ENCODE data around the gene CDH4. TPM values are rescaled to one million over a fixed set of nuclear protein-coding genes. Genes with fewer than 3 reads are reported as not detected.

Gene CDH4
- total RNA-seq, 1 donor from 2014 or later = 0.23 TPM

GRCh38 chr20:61662226-61662967, 410.3 kb downstream of the CDH4 start:
- no peaks in the 10 kb centered on the region for H3K9me3 Mint-ChIP-seq (ENCODE audit: unreplicated experiment)
- H3K4me1 Mint-ChIP-seq (ENCODE audit: unreplicated experiment) = peaks cover 9% of the 10 kb centered on the region
- peak; percentile 31 for TF ChIP-seq CTCF (IDR thresholded peaks at IDR 0.05; ENCODE audit: unreplicated experiment)
- H3K27me3 Mint-ChIP-seq (ENCODE audit: unreplicated experiment) = peaks cover 3% of the 10 kb centered on the region
- no peak for DNase-seq (ENCODE audit: low spot score)
- no peak overlapping the region for H3K4me3 Mint-ChIP-seq (ENCODE audit: unreplicated experiment)
- no peak overlapping the region for H3K27ac Mint-ChIP-seq (ENCODE audit: unreplicated experiment)
- no peaks in the 10 kb centered on the region for H3K36me3 Mint-ChIP-seq (ENCODE audit: low read depth, unreplicated experiment)

GRCh38 chr20:61662968-61663331, 410.9 kb downstream of the CDH4 start:
- H3K27ac Mint-ChIP-seq (ENCODE audit: unreplicated experiment) = no peak overlapping the region

GRCh38 chr20:61663521-61664425, 411.7 kb downstream of the CDH4 start:
- Mint-ChIP-seq H3K4me3 (ENCODE audit: unreplicated experiment) (no peak overlapping the region), H3K9me3 (ENCODE audit: unreplicated experiment) (no peaks in the 10 kb centered on the region), H3K27me3 (ENCODE audit: unreplicated experiment) (peaks cover 3% of the 10 kb centered on the region), H3K27ac (ENCODE audit: unreplicated experiment) (no peak overlapping the region), H3K4me1 (ENCODE audit: unreplicated experiment) (peaks cover 18% of the 10 kb centered on the region), H3K36me3 (ENCODE audit: low read depth, unreplicated experiment) (no peaks in the 10 kb centered on the region)
- no peak for DNase-seq (ENCODE audit: low spot score)
- TF ChIP-seq CTCF (IDR thresholded peaks at IDR 0.05; ENCODE audit: unreplicated experiment) = no peak

More at GRCh38 chr20:61662968-61663331, 410.9 kb downstream of the CDH4 start:
- Mint-ChIP-seq H3K4me1 (ENCODE audit: unreplicated experiment) (peaks cover 14% of the 10 kb centered on the region), H3K36me3 (ENCODE audit: low read depth, unreplicated experiment) (no peaks in the 10 kb centered on the region), H3K4me3 (ENCODE audit: unreplicated experiment) (no peak overlapping the region), H3K27me3 (ENCODE audit: unreplicated experiment) (peaks cover 3% of the 10 kb centered on the region), H3K9me3 (ENCODE audit: unreplicated experiment) (no peaks in the 10 kb centered on the region)
- no peak for DNase-seq (ENCODE audit: low spot score)
- no peak for TF ChIP-seq CTCF (IDR thresholded peaks at IDR 0.05; ENCODE audit: unreplicated experiment)

GRCh38 chr20:61664556-61665320, 412.7 kb downstream of the CDH4 start:
- H3K9me3 Mint-ChIP-seq (ENCODE audit: unreplicated experiment) = no peaks in the 10 kb centered on the region
- no peak for DNase-seq (ENCODE audit: low spot score)
- H3K27me3 Mint-ChIP-seq (ENCODE audit: unreplicated experiment) = no peaks in the 10 kb centered on the region
- no peak for TF ChIP-seq CTCF (IDR thresholded peaks at IDR 0.05; ENCODE audit: unreplicated experiment)
- H3K36me3 Mint-ChIP-seq (ENCODE audit: low read depth, unreplicated experiment) = no peaks in the 10 kb centered on the region
- no peak overlapping the region for H3K27ac Mint-ChIP-seq (ENCODE audit: unreplicated experiment)
- H3K4me1 Mint-ChIP-seq (ENCODE audit: unreplicated experiment) = peaks cover 14% of the 10 kb centered on the region
- no peak overlapping the region for H3K4me3 Mint-ChIP-seq (ENCODE audit: unreplicated experiment)

Data from endothelial cell (in vitro differentiated cells).